Kidney epithelial cell (primary cell): ENCODE results near the gene TMEM208. TPM values are rescaled to one million over a fixed set of nuclear protein-coding genes. Genes with fewer than 3 reads are reported as not detected.

Experiments
- DNase-seq: peaks from one replicate; pipeline ENCODE4 v3.0.0-alpha.2; 2010; ENCODE audit warnings: low read depth
- H3K27me3 ChIP-seq: 2 replicates; pipeline ENCODE4 v1.6.0; 2011; ENCODE audit warnings: low read length; ENCODE audit not compliant: control insufficient read depth, insufficient read depth
- H3K36me3 ChIP-seq: 2 replicates; pipeline ENCODE4 v1.5.1; 2011; ENCODE audit warnings: low read length; ENCODE audit not compliant: control insufficient read depth, insufficient read depth
- H3K4me3 ChIP-seq: 2 replicates; pipeline ENCODE4 v1.5.1; 2011; ENCODE audit warnings: low read depth, mild to moderate bottlenecking, control low read depth, low read length
- total RNA-seq: library from RNA; depleted of rRNA; stranded (reverse); fragments of >200 nt; gene quantifications from 2 replicates; pipeline ENCODE4 v1.2.3, GENCODE V29; 2015
- TF ChIP-seq, protein P1 (sequence below): IDR thresholded peaks from 2 replicates; pipeline ENCODE4 v1.5.1; 2011; ENCODE audit warnings: mild to moderate bottlenecking, moderate library complexity, low read length, control low read depth, inconsistent platforms; ENCODE audit not compliant: insufficient read depth, poor library complexity, severe bottlenecking

TMEM208 gene
- total RNA-seq, 1 donor from 2014 or later = 59.3 TPM

DNA sequence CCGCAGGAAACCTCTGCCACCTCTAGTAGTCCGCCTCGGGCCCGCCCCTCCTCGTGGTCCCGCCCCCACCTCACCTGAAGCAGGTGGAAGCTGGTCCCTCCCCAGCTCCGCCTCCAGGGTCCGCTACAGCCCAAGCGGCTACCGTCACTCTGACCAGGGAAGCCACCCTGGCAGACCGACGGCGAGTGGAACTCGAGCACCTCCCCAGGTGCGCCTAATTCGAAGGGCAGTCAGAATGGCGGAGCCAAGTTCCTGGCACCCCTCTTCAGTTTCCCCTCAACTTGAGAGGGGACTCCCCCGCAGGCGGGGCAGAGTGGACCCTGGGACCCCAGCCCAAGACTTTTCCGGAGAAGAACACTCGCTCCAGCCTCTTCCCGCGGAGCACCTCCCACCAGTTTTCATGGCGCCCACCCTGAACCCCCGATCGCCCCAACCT is 19.8 kb downstream of the TMEM208 start:
- H3K36me3 ChIP-seq = no peaks in the 10 kb centered on the region
- H3K27me3 ChIP-seq = peaks cover 14% of the 10 kb centered on the region
- peak overlapping the region; percentile 81 for H3K4me3 ChIP-seq
- no peak for DNase-seq
- TF ChIP-seq, protein P1, sequence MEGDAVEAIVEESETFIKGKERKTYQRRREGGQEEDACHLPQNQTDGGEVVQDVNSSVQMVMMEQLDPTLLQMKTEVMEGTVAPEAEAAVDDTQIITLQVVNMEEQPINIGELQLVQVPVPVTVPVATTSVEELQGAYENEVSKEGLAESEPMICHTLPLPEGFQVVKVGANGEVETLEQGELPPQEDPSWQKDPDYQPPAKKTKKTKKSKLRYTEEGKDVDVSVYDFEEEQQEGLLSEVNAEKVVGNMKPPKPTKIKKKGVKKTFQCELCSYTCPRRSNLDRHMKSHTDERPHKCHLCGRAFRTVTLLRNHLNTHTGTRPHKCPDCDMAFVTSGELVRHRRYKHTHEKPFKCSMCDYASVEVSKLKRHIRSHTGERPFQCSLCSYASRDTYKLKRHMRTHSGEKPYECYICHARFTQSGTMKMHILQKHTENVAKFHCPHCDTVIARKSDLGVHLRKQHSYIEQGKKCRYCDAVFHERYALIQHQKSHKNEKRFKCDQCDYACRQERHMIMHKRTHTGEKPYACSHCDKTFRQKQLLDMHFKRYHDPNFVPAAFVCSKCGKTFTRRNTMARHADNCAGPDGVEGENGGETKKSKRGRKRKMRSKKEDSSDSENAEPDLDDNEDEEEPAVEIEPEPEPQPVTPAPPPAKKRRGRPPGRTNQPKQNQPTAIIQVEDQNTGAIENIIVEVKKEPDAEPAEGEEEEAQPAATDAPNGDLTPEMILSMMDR = peak; percentile 8

DNA sequence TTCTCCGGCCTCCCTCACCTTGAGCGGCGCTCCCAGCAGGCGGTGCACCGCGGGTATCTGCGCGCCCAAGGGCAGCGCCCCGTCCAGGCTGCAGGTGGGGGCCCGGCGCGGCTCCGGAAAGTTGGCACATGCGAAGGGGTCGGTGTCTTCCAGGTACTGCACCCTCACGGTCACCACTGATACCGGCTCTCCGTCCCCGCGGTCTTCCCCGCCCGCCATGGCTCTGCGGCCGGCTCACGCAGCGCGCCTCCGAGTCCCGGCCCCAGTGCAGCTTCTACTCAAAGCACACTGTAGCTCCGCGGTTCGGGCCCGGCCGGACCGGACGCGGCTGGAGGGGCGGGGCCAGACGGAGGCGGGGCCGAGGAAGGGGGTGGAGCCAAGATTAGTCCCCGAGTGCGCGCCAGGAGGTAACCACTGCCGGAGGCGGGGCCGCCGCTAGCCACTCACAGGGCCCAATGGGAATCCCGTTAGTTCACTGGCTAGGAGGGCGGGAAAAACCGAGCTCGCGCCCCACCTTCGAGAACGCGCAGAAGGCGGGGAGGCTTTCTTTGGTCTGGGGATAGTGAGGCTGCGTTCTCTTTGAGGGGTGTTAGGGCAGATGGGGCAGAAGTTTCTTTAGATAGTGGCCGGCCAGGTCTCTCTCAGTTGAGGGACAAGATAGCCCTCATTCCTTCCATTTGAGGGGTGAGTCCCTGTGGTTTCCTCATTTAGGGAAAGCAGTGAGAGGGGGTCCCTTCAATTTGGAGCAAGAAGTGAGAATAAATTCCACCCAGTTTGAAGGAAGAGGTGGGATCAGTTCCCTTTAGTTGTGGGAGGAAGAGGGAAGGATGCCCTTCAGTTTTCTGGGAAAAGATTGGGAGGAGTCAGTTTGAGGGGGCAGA is 20.5 kb downstream of the TMEM208 start, which contains the start of gene FHOD1:
TSS of gene FHOD1 (minus strand) at position 290 of the 881 bp plus-strand sequence. CDS start at position 219, 71 bp downstream.
- TF ChIP-seq, protein P1 = no peak
- no peaks in the 10 kb centered on the region for H3K36me3 ChIP-seq
- peaks cover 14% of the 10 kb centered on the region for H3K27me3 ChIP-seq
- DNase-seq = no peak
- H3K4me3 ChIP-seq = peak within 1 kb of the TSS; percentile 81

DNA sequence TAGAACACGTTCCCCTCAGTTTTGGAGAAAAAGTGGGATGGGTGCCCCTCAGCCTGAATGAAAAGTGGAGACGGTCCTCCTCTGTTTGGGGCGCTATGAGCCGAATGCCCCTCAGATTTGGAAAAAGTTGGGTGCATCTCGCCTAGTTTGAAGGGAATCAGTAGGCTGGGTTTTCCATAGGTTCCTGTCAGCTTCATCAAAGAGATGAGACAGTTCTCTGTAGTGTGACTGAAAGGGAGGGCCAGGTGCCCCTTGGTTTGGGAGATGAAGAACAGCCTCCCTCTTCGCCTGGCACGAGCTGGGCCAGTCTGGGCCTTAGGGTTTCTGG is 21.1 kb downstream of the TMEM208 start:
- TF ChIP-seq, protein P1 = no peak
- no peak for DNase-seq
- Histone ChIP-seq H3K27me3 (peaks cover 14% of the 10 kb centered on the region), H3K36me3 (no peaks in the 10 kb centered on the region), H3K4me3 (peak overlapping the region; percentile 35)

DNA sequence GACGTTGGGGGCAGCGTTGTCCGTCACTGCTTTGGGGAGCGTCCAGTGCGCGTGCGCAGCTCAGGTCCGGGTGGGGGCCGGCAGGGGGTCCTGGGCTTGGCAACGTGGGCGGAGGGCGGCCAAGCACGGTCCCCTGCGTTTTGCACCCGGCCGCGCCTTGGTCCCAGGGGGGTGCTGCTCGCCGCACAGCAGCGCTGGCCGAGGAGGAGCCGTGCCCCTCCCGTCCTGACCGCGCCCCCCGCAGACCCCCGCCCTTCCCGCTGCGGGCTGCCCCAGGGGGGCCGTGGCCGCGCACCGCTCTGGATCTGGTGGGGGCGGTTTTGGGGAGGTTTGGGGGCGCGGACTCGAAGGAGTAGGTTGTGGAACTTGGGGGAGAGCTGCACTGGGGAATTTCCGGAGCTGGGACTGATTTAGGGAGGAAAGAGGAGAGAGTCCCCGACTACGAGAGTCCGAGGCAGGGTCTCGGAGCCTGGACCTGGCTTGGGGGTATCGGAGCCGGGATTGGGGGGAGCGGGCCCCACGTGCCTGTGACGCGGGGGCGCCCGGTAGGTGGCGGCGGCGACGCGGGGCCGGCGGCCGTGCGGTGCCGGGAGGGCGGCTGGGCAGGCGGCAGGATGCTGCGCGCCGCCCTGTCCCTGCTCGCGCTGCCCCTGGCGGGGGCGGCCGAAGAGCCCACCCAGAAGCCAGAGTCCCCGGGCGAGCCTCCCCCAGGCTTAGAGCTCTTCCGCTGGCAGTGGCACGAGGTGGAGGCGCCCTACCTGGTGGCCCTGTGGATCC is 21.7 kb downstream of the TMEM208 start, which contains the start of gene SLC9A5:
TSS of gene SLC9A5 (plus strand) at position 579 of the 777 bp plus-strand sequence. CDS start at position 615, 36 bp downstream.
- TF ChIP-seq, protein P1 = peak; percentile 1
- no peak for DNase-seq
- Histone ChIP-seq H3K36me3 (no peaks in the 10 kb centered on the region), H3K4me3 (peak within 1 kb of the TSS; percentile 35), H3K27me3 (peaks cover 14% of the 10 kb centered on the region)

DNA sequence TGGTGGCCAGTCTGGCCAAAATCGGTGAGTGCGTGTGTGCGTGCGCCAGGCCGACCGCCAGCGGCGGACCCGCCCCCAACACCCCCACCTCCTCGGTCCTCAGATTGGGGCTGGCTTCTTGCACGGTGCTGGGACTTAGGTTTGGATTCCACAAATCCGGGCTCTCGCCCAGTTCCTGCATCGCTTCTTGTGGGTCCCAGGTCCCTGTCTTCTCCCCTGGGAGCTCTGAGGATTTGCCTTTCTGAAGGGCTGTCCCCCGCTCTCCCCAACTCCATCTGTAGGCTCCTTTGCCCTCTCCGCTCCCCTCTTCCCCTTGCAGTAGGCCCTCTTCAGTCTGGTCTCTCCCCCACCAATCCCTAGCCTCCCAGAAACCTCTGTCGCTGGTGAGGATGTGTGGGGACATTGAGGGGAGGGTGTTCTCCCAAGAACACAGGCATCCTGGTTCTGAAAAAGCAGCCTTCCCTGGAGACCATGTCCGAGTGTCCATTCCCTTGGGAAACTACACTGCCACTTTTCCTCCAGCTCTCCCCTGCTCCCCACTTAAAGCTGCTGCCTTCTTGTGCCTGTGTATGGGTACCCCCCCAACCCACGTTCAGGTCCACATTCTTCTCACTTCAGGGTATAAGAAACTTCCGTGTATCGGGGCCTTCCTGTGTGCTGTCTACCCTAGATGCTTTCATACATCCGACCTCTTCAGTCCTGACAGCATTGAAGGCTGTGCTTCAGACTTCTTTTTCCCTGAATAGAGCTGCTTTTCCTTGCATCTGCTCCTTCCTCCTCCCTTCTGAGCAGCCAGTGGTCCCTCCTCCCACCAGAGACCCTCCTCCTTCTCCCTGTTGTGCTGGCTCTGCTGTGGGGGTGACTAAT is 22.5 kb downstream of the TMEM208 start:
- Histone ChIP-seq H3K36me3 (no peaks in the 10 kb centered on the region), H3K4me3 (peak overlapping the region; percentile 35), H3K27me3 (peaks cover 14% of the 10 kb centered on the region)
- TF ChIP-seq, protein P1 = peak; percentile 0
- DNase-seq = no peak
